GM10248 (cell line): ENCODE results near the gene NTN3.

Experiments used
- CTCF ChIA-PET: fragments of 300-600 bp; sonication (Branson Sonifier 250); formaldehyde crosslinking; extraction: SDS; loops from one replicate; lab custom pipeline; 2021; ENCODE audit warnings: antibody characterized with exemption; lab: Yijun Ruan, JAX
- POLR2A ChIA-PET: fragments of 350-650 bp; sonication (Branson Sonifier 250); formaldehyde crosslinking; extraction: SDS; loops from one replicate; lab custom pipeline; 2020; ENCODE audit warnings: antibody characterized with exemption; lab: Yijun Ruan, JAX
- DNase-seq: peaks from one replicate; pipeline ENCODE4 v3.0.0; 2012; ENCODE audit errors: extremely low spot score
- CTCF ChIP-seq: IDR thresholded peaks from 2 replicates; pipeline ENCODE4 v1.5.1; 2012; ENCODE audit warnings: mild to moderate bottlenecking, low read depth; ENCODE audit errors: extremely low read depth, missing control alignments, control extremely low read depth

Gene NTN3

GRCh38 chr16:2511128-2511800 lies 40.2 kb downstream of the NTN3 start:
- ChIA-PET POLR2A (no interaction called here), CTCF (interaction anchor here (1.6 to 4.2 kb wide), 3 partner anchors 10 to 316 kb away, joined by 4 to 24 read pairs (median 6); no protein-coding TSS in a partner anchor)
- no peak for TF ChIP-seq CTCF
- no peak for DNase-seq

GRCh38 chr16:2511996-2512734 lies 41.1 kb downstream of the NTN3 start:
- TF ChIP-seq CTCF: no peak
- ChIA-PET POLR2A (no interaction called here), CTCF (interaction anchor here (2.0 to 4.2 kb wide), 2 partner anchors 11 to 317 kb away, joined by 6 to 24 read pairs; no protein-coding TSS in a partner anchor)
- DNase-seq: no peak

GRCh38 chr16:2512735-2513404 lies 41.8 kb downstream of the NTN3 start:
- POLR2A ChIA-PET: no interaction called here
- peak; percentile 31 for TF ChIP-seq CTCF
- CTCF ChIA-PET: interaction anchor here (1.0 to 4.2 kb wide), 3 partner anchors 12 to 318 kb away, joined by 3 to 24 read pairs (median 6); partner anchors contain the start of gene NTN3
- DNase-seq: peak; percentile 53

GRCh38 chr16:2513405-2514332 lies 42.6 kb downstream of the NTN3 start, which contains the start of gene ATP6V0C:
TSS of gene ATP6V0C (plus strand) at chr16:2513952. CDS start at chr16:2514104, 152 bp downstream.
- no peak for TF ChIP-seq CTCF
- ChIA-PET POLR2A (interaction anchor here (0.5 to 0.6 kb wide), 2 partner anchors 31 to 239 kb away, joined by 3 to 6 read pairs; partner anchors contain the start of gene SRRM2), CTCF (interaction anchor here (1.0 kb wide), 1 partner anchor 43 kb away, joined by 3 read pairs; the partner anchor contains the start of gene NTN3)
- DNase-seq: peak; percentile 97

- no peak for TF ChIP-seq CTCF
- no peak for DNase-seq
- ChIA-PET CTCF (interaction anchor here (1.1 kb wide), 1 partner anchor 13 kb away, joined by 3 read pairs; no protein-coding TSS in a partner anchor), POLR2A (interaction anchor here (0.5 to 0.6 kb wide), 3 partner anchors 31 to 238 kb away, joined by 3 to 6 read pairs (median 6); partner anchors contain the start of gene SRRM2)
Observed at GRCh38 chr16:2514333-2515179, 43.5 kb downstream of the NTN3 start.
